Left kidney (tissue), 2 donors: Measurements from ENCODE around the gene PTPN2. TPM values are rescaled to one million over a fixed set of nuclear protein-coding genes. Genes with fewer than 3 reads are reported as not detected.

Experiments
- DNase-seq: peaks from one replicate; pipeline ENCODE4 v3.0.0-alpha.2; 2013
- polyA plus RNA-seq: library from polyadenylated mRNA; unstranded; fragments of 120-200 nt; gene quantifications from one replicate; pipeline ENCODE4 v1.2.1, GENCODE V29; 2013; ENCODE audit not compliant: insufficient read length

PTPN2 gene
- polyA plus RNA-seq, 1 donor = 75.3 TPM

- DNase-seq = no peak
These were observed 55.7 kb downstream of the PTPN2 start for GRCh38 chr18:12828116-12829051.

- no peak for DNase-seq
These were observed 56.4 kb downstream of the PTPN2 start for GRCh38 chr18:12827588-12827987.

- DNase-seq = no peak
These were observed 58.8 kb downstream of the PTPN2 start for GRCh38 chr18:12825230-12825629.

GRCh38 chr18:12823892-12824291 is 60.1 kb downstream of the PTPN2 start:
- DNase-seq = no peak

- no peak for DNase-seq
These were observed 62.6 kb downstream of the PTPN2 start for GRCh38 chr18:12821408-12821807.

- no peak for DNase-seq
These were observed 63.5 kb downstream of the PTPN2 start for GRCh38 chr18:12820506-12820905.

- DNase-seq = no peak
These were observed 64.2 kb downstream of the PTPN2 start for GRCh38 chr18:12819841-12820240.

GRCh38 chr18:12819322-12819721 is 64.7 kb downstream of the PTPN2 start:
- no peak for DNase-seq

GRCh38 chr18:12818243-12818642 is 65.8 kb downstream of the PTPN2 start:
- no peak for DNase-seq

GRCh38 chr18:12816451-12816850 is 67.6 kb downstream of the PTPN2 start:
- DNase-seq = no peak

GRCh38 chr18:12811191-12811950 is 72.7 kb downstream of the PTPN2 start:
- DNase-seq = no peak

- DNase-seq = no peak
These were observed 80.7 kb downstream of the PTPN2 start for GRCh38 chr18:12803069-12803936.

GRCh38 chr18:12802538-12802937 is 81.5 kb downstream of the PTPN2 start:
- DNase-seq = no peak

- DNase-seq = no peak
These were observed 87.6 kb downstream of the PTPN2 start for GRCh38 chr18:12796448-12796847.

- no peak for DNase-seq
These were observed 92.4 kb downstream of the PTPN2 start for GRCh38 chr18:12791610-12792009.

- no peak for DNase-seq
These were observed 97.4 kb downstream of the PTPN2 start for GRCh38 chr18:12786669-12787068.

GRCh38 chr18:12783524-12783923 is 100.5 kb downstream of the PTPN2 start:
- no peak for DNase-seq

- no peak for DNase-seq
These were observed 101.5 kb downstream of the PTPN2 start for GRCh38 chr18:12782521-12782920.

- no peak for DNase-seq
These were observed 104.6 kb downstream of the PTPN2 start for GRCh38 chr18:12779456-12779855.

- DNase-seq = no peak
These were observed 105.0 kb downstream of the PTPN2 start for GRCh38 chr18:12779043-12779442.

GRCh38 chr18:12777500-12777944 is 106.5 kb downstream of the PTPN2 start:
- no peak for DNase-seq

GRCh38 chr18:12776821-12777471 is 107.1 kb downstream of the PTPN2 start:
- DNase-seq = no peak
